Kidney (tissue), 14 donors: Measurements from ENCODE around the gene MYH9. TPM values are rescaled to one million over a fixed set of nuclear protein-coding genes. Genes with fewer than 3 reads are reported as not detected.

Source experiments
- DNase-seq, 5 donors: peaks; one replicate each; pipeline ENCODE4 v3.0.0-alpha.2; 2013 to 2020
- FAIRE-seq: peaks from 2 replicates; lab custom pipeline; 2012; peaks lifted over from hg19 to GRCh38; lab: Jason Lieb, UNC
- H3K27ac ChIP-seq, 2 donors: one replicate each; pipeline ENCODE4 v1.7.0; 2013; ENCODE audit warnings: low read depth in 2 of 2, low read length in 2 of 2, inconsistent platforms in 1 of 2
- H3K27me3 ChIP-seq: one replicate; pipeline ENCODE4 v1.7.1; 2013; ENCODE audit warnings: low read length, inconsistent platforms; ENCODE audit not compliant: control insufficient read depth, insufficient read depth
- H3K36me3 ChIP-seq, 3 donors: one replicate each; pipeline versions ENCODE4 v1.7.0 to v1.7.1; 2013; ENCODE audit warnings: low read length in 3 of 3, control low read depth in 1 of 3, inconsistent platforms in 1 of 3; ENCODE audit not compliant: insufficient read depth in 3 of 3, control insufficient read depth in 2 of 3
- H3K4me1 ChIP-seq, 3 donors: one replicate each; pipeline versions ENCODE4 v1.7.0 to v1.7.1; 2013; ENCODE audit warnings: low read length in 3 of 3, inconsistent platforms in 1 of 3, low read depth in 1 of 3; ENCODE audit not compliant: control insufficient read depth in 2 of 3, insufficient read depth in 2 of 3
- H3K4me3 ChIP-seq, 3 donors: one replicate each; pipeline versions ENCODE4 v1.7.0 to v1.8.1; 2013; ENCODE audit warnings: low read length in 3 of 3, control low read depth in 1 of 3, inconsistent platforms in 1 of 3
- H3K9ac ChIP-seq, 3 donors: one replicate each; pipeline versions ENCODE4 v1.7.0 to v1.7.1; 2013; ENCODE audit warnings: low read length in 3 of 3, control low read depth in 1 of 3, inconsistent platforms in 1 of 3
- H3K9me3 ChIP-seq, 3 donors: one replicate each; pipeline versions ENCODE4 v1.7.0 to v1.7.1; 2013; ENCODE audit warnings: low read length in 3 of 3, control low read depth in 1 of 3, inconsistent platforms in 1 of 3; ENCODE audit not compliant: control insufficient read depth in 2 of 3, insufficient read depth in 1 of 3
- intact Hi-C: fragments of 100-400 bp; cut with DNase I; formaldehyde crosslinking; loops from one replicate; pipeline ENCODE4 v1.11.1; 2022
- polyA plus RNA-seq: library from polyadenylated mRNA; stranded (reverse); fragments of 350-450 nt; fragmentation: Illumina TruSeq; extraction: RNeasy Lipid Tissue Mini Kit (QIAGEN cat#74804); gene quantifications from one replicate; pipeline ENCODE4 v1.2.3, GENCODE V29; 2014; ENCODE audit warnings: low read depth, low replicate concordance; ENCODE audit not compliant: insufficient read depth
- total RNA-seq: library from RNA; stranded (reverse); fragmentation: NEBNext Ultra II Directional; extraction: Animal tissue kit (Norgen Biotek cat#: 25700); gene quantifications from one replicate; pipeline ENCODE4 v1.2.1, GENCODE V29; 2021
- TF ChIP-seq, protein P1 (sequence below): IDR thresholded peaks from 3 replicates; pipeline ENCODE4 v1.5.1; 2012; ENCODE audit warnings: mild to moderate bottlenecking, moderate library complexity, borderline replicate concordance; ENCODE audit not compliant: insufficient read depth; ENCODE audit errors: extremely low read depth
- donor health status: control.
- donor health status: control.
- donor health status: control.
- donor health status: control.
- donor health status: control.
- donor health status: DM: yes; HTN: yes; CAD: no.
- donor health status: Normal renal cell carcinoma (clear cell type).

The MYH9 gene
- total and polyA plus RNA-seq, 2 donors from 2014 or later: 85.2 to 655 TPM

DNA sequence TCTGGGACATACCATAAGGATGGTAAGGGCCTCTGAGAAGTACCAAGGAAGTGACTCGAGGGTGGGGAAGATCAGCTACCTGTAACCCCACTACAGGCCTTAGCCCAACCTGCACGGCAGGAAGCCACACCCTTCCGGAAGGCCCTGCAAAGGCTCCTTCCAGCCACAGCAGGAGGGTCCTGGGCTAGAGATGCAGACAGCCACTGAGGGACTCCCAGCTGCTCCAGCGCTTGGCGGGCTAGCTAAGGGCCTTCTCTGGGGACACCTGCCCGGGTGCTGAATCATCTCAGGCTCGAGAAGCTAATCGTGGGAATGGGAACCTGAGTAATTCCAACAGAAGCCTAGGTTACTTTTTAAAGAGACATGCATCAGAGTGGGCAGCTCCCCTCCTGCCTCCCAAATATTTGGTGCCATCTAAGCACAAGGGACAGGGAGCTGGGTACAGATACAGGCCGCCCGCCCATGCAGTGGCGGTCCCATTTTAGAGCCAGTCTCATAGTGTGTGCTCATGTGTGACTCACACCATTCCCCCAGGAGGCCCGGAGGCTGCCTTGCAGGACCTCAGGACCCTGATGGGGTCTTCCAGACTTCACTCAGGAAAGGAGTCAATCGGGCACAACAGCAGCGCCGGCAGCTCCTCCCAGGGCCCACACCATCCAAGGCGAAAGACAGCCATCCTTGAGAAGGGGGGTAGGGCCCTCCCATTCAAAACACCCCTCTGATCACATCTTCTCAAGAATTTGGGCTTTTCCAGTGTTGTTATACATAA, 8.0 kb downstream of the MYH9 start:
- Histone ChIP-seq H3K9ac (peak overlapping the region in 1 of 3 donors; percentile 16), H3K4me1 (peaks cover 0 to 40% (median 26%) of the 10 kb centered on the region in 3 donors), H3K36me3 (peaks cover 0 to 5% (median 3%) of the 10 kb centered on the region in 3 donors), H3K4me3 (no peak overlapping the region), H3K27me3 (no peaks in the 10 kb centered on the region), H3K9me3 (no peaks in the 10 kb centered on the region), H3K27ac (peak overlapping the region; percentile 51 to 59)
- intact Hi-C loops: no loop called here
- FAIRE-seq (no peak), DNase-seq (no peak)
- TF ChIP-seq, protein P1, sequence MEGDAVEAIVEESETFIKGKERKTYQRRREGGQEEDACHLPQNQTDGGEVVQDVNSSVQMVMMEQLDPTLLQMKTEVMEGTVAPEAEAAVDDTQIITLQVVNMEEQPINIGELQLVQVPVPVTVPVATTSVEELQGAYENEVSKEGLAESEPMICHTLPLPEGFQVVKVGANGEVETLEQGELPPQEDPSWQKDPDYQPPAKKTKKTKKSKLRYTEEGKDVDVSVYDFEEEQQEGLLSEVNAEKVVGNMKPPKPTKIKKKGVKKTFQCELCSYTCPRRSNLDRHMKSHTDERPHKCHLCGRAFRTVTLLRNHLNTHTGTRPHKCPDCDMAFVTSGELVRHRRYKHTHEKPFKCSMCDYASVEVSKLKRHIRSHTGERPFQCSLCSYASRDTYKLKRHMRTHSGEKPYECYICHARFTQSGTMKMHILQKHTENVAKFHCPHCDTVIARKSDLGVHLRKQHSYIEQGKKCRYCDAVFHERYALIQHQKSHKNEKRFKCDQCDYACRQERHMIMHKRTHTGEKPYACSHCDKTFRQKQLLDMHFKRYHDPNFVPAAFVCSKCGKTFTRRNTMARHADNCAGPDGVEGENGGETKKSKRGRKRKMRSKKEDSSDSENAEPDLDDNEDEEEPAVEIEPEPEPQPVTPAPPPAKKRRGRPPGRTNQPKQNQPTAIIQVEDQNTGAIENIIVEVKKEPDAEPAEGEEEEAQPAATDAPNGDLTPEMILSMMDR: no peak

DNA sequence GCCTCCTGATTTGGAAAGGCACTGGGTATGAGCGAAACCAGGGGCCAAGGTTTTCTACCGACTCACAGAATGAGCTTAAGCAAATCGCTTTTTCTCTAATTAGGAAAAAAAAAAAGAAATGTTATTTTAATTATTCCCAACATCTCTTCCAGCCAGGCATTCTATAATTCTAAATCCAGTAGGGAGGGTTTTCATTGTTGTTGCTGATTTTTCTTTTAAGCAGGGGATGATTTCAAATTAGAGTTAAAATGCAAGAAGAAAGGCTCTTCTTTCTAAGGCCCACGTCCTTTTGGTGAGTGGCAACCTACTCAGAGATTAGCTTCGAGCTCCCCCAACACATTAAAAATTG, 8.9 kb downstream of the MYH9 start:
- FAIRE-seq (no peak), DNase-seq (no peak)
- intact Hi-C loops: no loop called here
- H3K4me1 ChIP-seq: peaks cover under 1 to 37% (median 27%) of the 10 kb centered on the region in 3 donors
- H3K9me3 ChIP-seq: no peaks in the 10 kb centered on the region
- no peaks in the 10 kb centered on the region for H3K27me3 ChIP-seq
- no peak overlapping the region for H3K9ac ChIP-seq
- H3K36me3 ChIP-seq: peaks cover 0 to 5% (median 3%) of the 10 kb centered on the region in 3 donors
- no peak overlapping the region for H3K4me3 ChIP-seq
- TF ChIP-seq, protein P1: no peak
- peak overlapping the region; percentile 21 to 41 for H3K27ac ChIP-seq

DNA sequence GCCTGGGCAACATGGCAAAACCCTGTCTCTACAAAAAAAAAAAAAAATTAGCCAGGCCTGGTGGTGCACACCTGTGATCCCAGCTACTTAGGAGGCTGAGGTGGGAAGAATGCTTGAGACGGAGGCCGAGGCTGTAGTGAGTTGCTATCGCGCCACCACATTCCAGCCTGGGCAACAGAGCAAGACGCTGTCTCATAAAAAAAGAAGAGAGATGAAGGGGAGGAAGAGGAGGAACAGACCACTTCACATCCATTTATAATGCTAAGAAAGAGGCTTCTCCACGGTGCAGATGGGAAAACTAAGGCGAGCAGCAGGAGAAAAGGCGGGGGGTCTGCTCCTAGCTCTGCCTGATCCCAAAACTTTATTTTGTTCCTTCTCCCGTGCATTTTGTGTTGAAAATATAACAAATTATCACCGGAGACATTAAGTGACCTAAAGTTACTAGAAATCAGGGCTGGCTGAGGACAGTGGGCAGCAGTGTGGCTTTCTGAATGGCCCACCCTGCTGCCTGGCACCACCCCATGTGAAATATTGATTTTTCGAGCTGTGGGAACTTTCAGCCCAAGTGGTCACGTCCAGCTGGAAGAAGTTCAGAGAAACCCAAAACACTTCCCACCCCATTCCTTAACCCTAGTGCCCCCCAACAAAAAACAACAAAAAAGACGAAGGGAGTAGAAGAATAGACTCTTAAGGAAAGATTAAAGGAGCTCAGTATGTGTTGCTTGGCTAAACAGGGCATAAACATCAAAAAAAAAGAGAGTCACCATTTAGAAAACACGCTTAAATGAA, 9.5 kb downstream of the MYH9 start:
- FAIRE-seq (no peak), DNase-seq (no peak)
- peaks cover 0 to 5% (median 3%) of the 10 kb centered on the region in 3 donors for H3K36me3 ChIP-seq
- H3K9ac ChIP-seq: peak overlapping the region in 1 of 3 donors; percentile 55
- no peaks in the 10 kb centered on the region for H3K27me3 ChIP-seq
- TF ChIP-seq, protein P1: no peak
- peaks cover 3 to 40% (median 29%) of the 10 kb centered on the region in 3 donors for H3K4me1 ChIP-seq
- intact Hi-C loops: no loop called here
- peak overlapping the region; percentile 41 to 71 for H3K27ac ChIP-seq
- H3K4me3 ChIP-seq: no peak overlapping the region
- no peaks in the 10 kb centered on the region for H3K9me3 ChIP-seq
